AG09319 (cell line): ENCODE measurements around the gene VPS13D.
A peak's percentile ranks its signal among the peaks of the same experiment; 100 is the strongest.

Experiments used
- DNase-seq: peaks from one replicate; pipeline ENCODE4 v3.0.0-alpha.2; 2010; ENCODE audit warnings: low read depth; ENCODE audit errors: extremely low read depth
- CTCF ChIP-seq: IDR thresholded peaks from 2 replicates; pipeline ENCODE4 v1.5.1; 2011; ENCODE audit warnings: low read depth, mild to moderate bottlenecking, inconsistent platforms, low read length, moderate library complexity

The VPS13D gene

GRCh38 chr1:12485231-12486058 lies 255.6 kb downstream of the VPS13D start:
- peak; percentile 79 for DNase-seq
- TF ChIP-seq CTCF, result no peak

- no peak for TF ChIP-seq CTCF
- DNase-seq, result no peak
These were observed 256.2 kb downstream of the VPS13D start for GRCh38 chr1:12486059-12486341.

GRCh38 chr1:12486401-12487005 lies 256.7 kb downstream of the VPS13D start:
- no peak for TF ChIP-seq CTCF

GRCh38 chr1:12487520-12487919 lies 257.7 kb downstream of the VPS13D start:
- DNase-seq, result no peak
- no peak for TF ChIP-seq CTCF

More at GRCh38 chr1:12486401-12487005, 256.7 kb downstream of the VPS13D start:
- DNase-seq, result no peak

- TF ChIP-seq CTCF, result no peak
- no peak for DNase-seq
These were observed 259.0 kb downstream of the VPS13D start for GRCh38 chr1:12488666-12489354.

GRCh38 chr1:12490532-12491142 lies 260.8 kb downstream of the VPS13D start:
- no peak for TF ChIP-seq CTCF
- no peak for DNase-seq
